Measurements from ENCODE around the gene OTUD5. TPM values are rescaled to one million over a fixed set of nuclear protein-coding genes. Genes with fewer than 3 reads are reported as not detected.

Gene OTUD5
- polyA plus RNA-seq, 2 of the 4 experiments (the other 2 are of a cell fraction), result 45.9 to 57.7 TPM

GRCh38 chrX:48892896-48893295, 64.5 kb downstream of the OTUD5 start:
- DNase-seq (ENCODE audit: low read depth in 1 of 2, low spot score in 1 of 2), result no peak
- ChIA-PET CTCF (interaction anchor here (0.7 to 3.2 kb wide), 5 partner anchors 23 to 261 kb away, joined by 3 to 14 read pairs (median 3); partner anchors contain the start of gene HDAC6), POLR2A (no interaction called here)
- Histone ChIP-seq H3K27ac (no peak overlapping the region), H3K4me1 (peaks cover 13% of the 10 kb centered on the region; the same call in 2 of the 3 replicates), H3K9me3 (no peaks in the 10 kb centered on the region), H3K4me3 (no peak overlapping the region), H3K4me2 (no peak overlapping the region)
- TF ChIP-seq ESRRA (IDR thresholded peaks at IDR 0.05; ENCODE audit: borderline replicate concordance, low read length), result no peak
- TF ChIP-seq HOXB13 (CRISPR knock-in tag; IDR thresholded peaks at IDR 0.05; ENCODE audit: low read depth), result no peak
- no peak for TF ChIP-seq MAX (IDR thresholded peaks at IDR 0.05)
- TF ChIP-seq POLR2A (IDR thresholded peaks at IDR 0.05; ENCODE audit: low read length), result no peak
- no peak for TF ChIP-seq CEBPB (IDR thresholded peaks at IDR 0.05)
- no peak for TF ChIP-seq PBX3 (IDR thresholded peaks at IDR 0.05)
- TF ChIP-seq BHLHE40 (IDR thresholded peaks at IDR 0.05; ENCODE audit: low read depth, low read length), result no peak
- TF ChIP-seq BCL3 (IDR thresholded peaks at IDR 0.05), result no peak
- no peak for TF ChIP-seq CHD4 (IDR thresholded peaks at IDR 0.05; ENCODE audit: borderline replicate concordance)
- TF ChIP-seq ZNF302 (CRISPR knock-in tag; IDR thresholded peaks at IDR 0.05), result no peak
- no peak for TF ChIP-seq RAD21 (conservative IDR thresholded peaks at IDR 0.05 in 1 of 2, IDR thresholded peaks at IDR 0.05 in 1 of 2)
- TF ChIP-seq NR3C1 (IDR thresholded peaks at IDR 0.05), result no peak
- no peak for TF ChIP-seq PHF8 (IDR thresholded peaks at IDR 0.05; ENCODE audit: borderline replicate concordance, low read depth)
- no peak for TF ChIP-seq RARB (CRISPR knock-in tag; IDR thresholded peaks at IDR 0.05)
- TF ChIP-seq HDAC2 (IDR thresholded peaks at IDR 0.05), result no peak
- no peak for TF ChIP-seq ELK1 (IDR thresholded peaks at IDR 0.05; ENCODE audit: low read depth, low read length)
- no peak for TF ChIP-seq EHF (CRISPR knock-in tag; IDR thresholded peaks at IDR 0.05)
- no peak for TF ChIP-seq CHD2 (IDR thresholded peaks at IDR 0.05; ENCODE audit: low read length, partially characterized antibody)
- TF ChIP-seq TP53 (CRISPR knock-in tag; IDR thresholded peaks at IDR 0.05), result no peak
- FAIRE-seq, result no peak
- ATAC-seq, result no peak
- whole genome bisulfite sequencing (ENCODE audit: missing lambda C conversion rate), result 64% methylated on average over 2 of the region's 4 CpGs

GRCh38 chrX:48891402-48892288, 65.8 kb downstream of the OTUD5 start:
- no peaks in the 10 kb centered on the region for H3K9me3 ChIP-seq
- 7% methylated on average over 11 of the region's 68 CpGs for WGBS (ENCODE audit: missing lambda C conversion rate)
- ATAC-seq (peak; percentile 96 to 97), FAIRE-seq (peak; percentile 65), DNase-seq (ENCODE audit: low read depth in 1 of 2, low spot score in 1 of 2) (peak; percentile 76 to 95)
- H3K4me3 ChIP-seq, result peak overlapping the region; percentile 85
- peak overlapping the region; percentile 91 for H3K4me2 ChIP-seq
- peaks cover 12% of the 10 kb centered on the region; the same call in 2 of the 3 replicates for H3K4me1 ChIP-seq
- ChIA-PET CTCF (interaction anchor here (0.6 to 3.2 kb wide), 19 partner anchors 9 to 271 kb away, joined by 3 to 14 read pairs (median 4); partner anchors contain the start of genes HDAC6 and SLC35A2), POLR2A (interaction anchor here (0.5 to 2.3 kb wide), 8 partner anchors 9 to 152 kb away, joined by 3 to 12 read pairs (median 7); partner anchors contain the start of genes PCSK1N and SLC35A2)
- H3K27ac ChIP-seq, result peak overlapping the region; percentile 88 to 99
- peak; percentile 45; the same call in 1 of the 3 replicates for TF ChIP-seq BCL3 (IDR thresholded peaks at IDR 0.05)
- TF ChIP-seq EHMT2 (IDR thresholded peaks at IDR 0.05; ENCODE audit: low read depth), result no peak
- peak; percentile 50 for TF ChIP-seq MAX (IDR thresholded peaks at IDR 0.05)
- no peak for TF ChIP-seq ESRRA (IDR thresholded peaks at IDR 0.05; ENCODE audit: borderline replicate concordance, low read length)
- TF ChIP-seq FOSB (CRISPR knock-in tag; IDR thresholded peaks at IDR 0.05), result no peak
- no peak for TF ChIP-seq BHLHE40 (IDR thresholded peaks at IDR 0.05; ENCODE audit: low read depth, low read length)
- TF ChIP-seq GATA3 (IDR thresholded peaks at IDR 0.05; ENCODE audit: borderline replicate concordance), result 0 out of 2 replicates have a peak, but pooled peaks have one; percentile 25
- TF ChIP-seq RFX5 (IDR thresholded peaks at IDR 0.05), result no peak
- no peak for TF ChIP-seq HMGXB4 (CRISPR knock-in tag; IDR thresholded peaks at IDR 0.05; ENCODE audit: borderline replicate concordance)
- TF ChIP-seq HOXB13 (CRISPR knock-in tag; IDR thresholded peaks at IDR 0.05; ENCODE audit: low read depth), result no peak
- TF ChIP-seq RCOR1 (IDR thresholded peaks at IDR 0.05; ENCODE audit: low read depth, low read length), result no peak
- no peak for TF ChIP-seq HEYL (CRISPR knock-in tag; IDR thresholded peaks at IDR 0.05)
- TF ChIP-seq HDAC2 (IDR thresholded peaks at IDR 0.05), result no peak
- no peak for TF ChIP-seq CHD4 (IDR thresholded peaks at IDR 0.05; ENCODE audit: borderline replicate concordance)
- TF ChIP-seq RARB (CRISPR knock-in tag; IDR thresholded peaks at IDR 0.05), result no peak
- no peak for TF ChIP-seq ZSCAN20 (CRISPR knock-in tag; IDR thresholded peaks at IDR 0.05)
- TF ChIP-seq NR3C1 (IDR thresholded peaks at IDR 0.05), result no peak
- TF ChIP-seq RNF2 (IDR thresholded peaks at IDR 0.05; ENCODE audit: borderline replicate concordance, low read depth), result no peak

Data from A549 (cell line).